HCT116 (cell line): ENCODE results near the gene FAM53B. TPM values are rescaled to one million over a fixed set of nuclear protein-coding genes. Genes with fewer than 3 reads are reported as not detected.

Experiments used
- ATAC-seq: fragments of 200-7000 bp; cut with Tn5 transposase; 2 replicates; pipeline ENCODE4 v1.9.1; 2020; ENCODE audit warnings: mild to moderate bottlenecking, moderate library complexity
- BruUV-seq: library from RNA; stranded (reverse); fragments of 400-500 nt; replicated peaks from 2 replicates; lab custom pipeline; 2021; lab: Mats Ljungman, UMichigan
- CTCF ChIA-PET: fragments of 300-600 bp; sonication (Branson Sonifier 250); formaldehyde crosslinking; loops from one replicate; lab custom pipeline; 2021; ENCODE audit warnings: antibody characterized with exemption; lab: Charles Lee
- POLR2A ChIA-PET: fragments of 300-600, 350-600 bp; sonication (Branson Sonifier 250); formaldehyde crosslinking; loops from one replicate; lab custom pipeline; 2021; ENCODE audit warnings: antibody characterized with exemption; lab: Charles Lee
- RAD21 ChIA-PET, 2 experiments: fragments of 300-600 bp; sonication (Branson Sonifier 250); formaldehyde crosslinking; loops; one replicate each; lab custom pipeline; 2023; ENCODE audit warnings: low total read pairs in 2 of 2; ENCODE audit not compliant: uncharacterized antibody in 2 of 2, unreplicated experiment in 2 of 2, low non-redundant PET in 1 of 2; lab: Charles Lee
- DNase-seq: peaks from one replicate; pipeline ENCODE4 v3.0.0-alpha.2; 2010; ENCODE audit warnings: low read depth, low spot score
- H2AFZ ChIP-seq: fragments of 200-600 bp; shearing (Covaris generic), sonication (generic); 2 replicates; pipeline ENCODE4 v1.6.1; 2017; ENCODE audit warnings: low read depth, mixed run types, mixed read lengths, antibody characterized with exemption, low read length; ENCODE audit not compliant: poor library complexity, severe bottlenecking
- H3K27ac ChIP-seq: 2 replicates; pipeline ENCODE4 v1.5.1; 2012; ENCODE audit warnings: low read depth, low read length
- H3K27me3 ChIP-seq: fragments of 200-600 bp; sonication (generic); 2 replicates; pipeline ENCODE4 v1.6.1; 2016; ENCODE audit warnings: mixed run types, low read length, mixed read lengths; ENCODE audit not compliant: insufficient read depth
- H3K36me3 ChIP-seq, 2 experiments: fragments of 200-500 bp in 1 of 2; fragments of 200-600 bp in 1 of 2; sonication (Bioruptor generic) in 1 of 2; sonication (generic) in 1 of 2; 2 replicates each; pipeline versions ENCODE4 v1.5.1 to v1.6.1; 2014 to 2016; ENCODE audit warnings: low read length in 2 of 2, inconsistent platforms in 1 of 2, mixed read lengths in 1 of 2, mixed run types in 1 of 2; ENCODE audit not compliant: insufficient read depth in 2 of 2, control insufficient read depth in 1 of 2
- H3K4me1 ChIP-seq, 2 experiments: fragments of 200-600 bp in 1 of 2; sonication (generic) in 1 of 2; 2 replicates each; pipeline versions ENCODE4 v1.5.1 to v1.6.1; 2012 to 2017; ENCODE audit warnings: low read length in 2 of 2, inconsistent platforms in 1 of 2, mild to moderate bottlenecking in 1 of 2, mixed read lengths in 1 of 2, mixed run types in 1 of 2, moderate library complexity in 1 of 2; ENCODE audit not compliant: insufficient read depth in 2 of 2, control insufficient read depth in 1 of 2
- H3K4me2 ChIP-seq: fragments of 200-600 bp; sonication (generic); 2 replicates; pipeline ENCODE4 v1.6.1; 2017; ENCODE audit warnings: mixed run types, low read length, mixed read lengths
- H3K4me3 ChIP-seq, 2 experiments: fragments of 200-600 bp in 1 of 2; sonication (generic) in 1 of 2; replicated peaks in 1 of 2; 2 replicates each; pipeline ENCODE4 v1.5.1; 2011 to 2016; ENCODE audit warnings: low read length in 2 of 2, control low read depth in 1 of 2, low read depth in 1 of 2, mild to moderate bottlenecking in 1 of 2, mixed read lengths in 1 of 2, mixed run types in 1 of 2
- H3K79me2 ChIP-seq: fragments of 200-600 bp; sonication (generic); 2 replicates; pipeline ENCODE4 v1.6.1; 2017; ENCODE audit warnings: mild to moderate bottlenecking, mixed run types, low read length, moderate library complexity, mixed read lengths; ENCODE audit not compliant: insufficient read depth
- H3K9ac ChIP-seq: fragments of 200-600 bp; sonication (generic); 2 replicates; pipeline ENCODE4 v1.6.1; 2016; ENCODE audit warnings: low read length, mixed read lengths
- H3K9me2 ChIP-seq: fragments of 200-600 bp; sonication (generic), shearing (Covaris generic); 2 replicates; pipeline ENCODE4 v1.6.1; 2017; ENCODE audit warnings: mixed run types, mild to moderate bottlenecking, moderate library complexity; ENCODE audit not compliant: insufficient read depth
- H3K9me3 ChIP-seq, 2 experiments: fragments of 200-500 bp in 1 of 2; fragments of 200-600 bp in 1 of 2; sonication (Bioruptor generic) in 1 of 2; sonication (generic) in 1 of 2; 2 replicates each; pipeline ENCODE4 v1.6.1; 2014 to 2017; ENCODE audit warnings: low read length in 2 of 2, mixed read lengths in 2 of 2, inconsistent platforms in 1 of 2, low read depth in 1 of 2, mild to moderate bottlenecking in 1 of 2, mixed run types in 1 of 2, moderate library complexity in 1 of 2; ENCODE audit not compliant: control insufficient read depth in 1 of 2, insufficient read depth in 1 of 2
- H4K20me1 ChIP-seq: fragments of 200-600 bp; sonication (generic), shearing (Covaris generic); 2 replicates; pipeline ENCODE4 v1.6.1; 2017; ENCODE audit warnings: mixed run types, mild to moderate bottlenecking, moderate library complexity; ENCODE audit not compliant: insufficient read depth
- CBX3 ChIP-seq: IDR thresholded peaks from 2 replicates; pipeline ENCODE4 v1.6.1; 2012; ENCODE audit warnings: low read depth
- CEBPB ChIP-seq: IDR thresholded peaks from 2 replicates; pipeline ENCODE4 v1.6.1; 2012; ENCODE audit warnings: low read depth
- EZH2phosphoT487 ChIP-seq: fragments of 200-600 bp; IDR thresholded peaks from 2 replicates; pipeline ENCODE4 v1.6.1; 2018; ENCODE audit warnings: antibody characterized with exemption, borderline replicate concordance
- FOSL1 ChIP-seq: IDR thresholded peaks from 2 replicates; pipeline ENCODE4 v1.6.1; 2012; ENCODE audit warnings: low read depth
- POLR2AphosphoS5 ChIP-seq: IDR thresholded peaks from 2 replicates; pipeline ENCODE4 v1.6.1; 2011; ENCODE audit warnings: mild to moderate bottlenecking, low read depth, low read length, moderate library complexity
- REST ChIP-seq: IDR thresholded peaks from 2 replicates; pipeline ENCODE4 v1.6.1; 2012; ENCODE audit warnings: low read depth
- SIN3A ChIP-seq: IDR thresholded peaks from 2 replicates; pipeline ENCODE4 v1.6.1; 2012; ENCODE audit warnings: low read depth
- SP1 ChIP-seq: IDR thresholded peaks from 2 replicates; pipeline ENCODE4 v1.6.1; 2012; ENCODE audit warnings: low read depth
- SRF ChIP-seq: IDR thresholded peaks from 2 replicates; pipeline ENCODE4 v1.6.1; 2012; ENCODE audit warnings: low read depth
- TCF7L2 ChIP-seq: IDR thresholded peaks from 2 replicates; pipeline ENCODE4 v1.7.0; 2011; ENCODE audit warnings: borderline replicate concordance, inconsistent platforms; ENCODE audit not compliant: insufficient read depth, insufficient read length; ENCODE audit errors: extremely low read depth
- YY1 ChIP-seq: IDR thresholded peaks from 2 replicates; pipeline ENCODE4 v1.6.1; 2011; ENCODE audit warnings: low read length, low read depth, moderate library complexity, mild to moderate bottlenecking; ENCODE audit not compliant: insufficient replicate concordance; ENCODE audit errors: extremely low read depth
- ZNF274 ChIP-seq: fragments of 200-500 bp; sonication (Bioruptor generic); IDR thresholded peaks from 2 replicates; pipeline ENCODE4 v1.6.1; 2014; ENCODE audit warnings: mild to moderate bottlenecking, low read depth, low read length, inconsistent platforms
- intact Hi-C: fragments of 100-400 bp; cut with micrococcal nuclease; formaldehyde crosslinking; loops from 2 replicates; pipeline ENCODE4 v1.10.0; 2022
- total RNA-seq: library from RNA; stranded (reverse); gene quantifications from one replicate; pipeline ENCODE4 v1.2.1, GENCODE V29; 2021; ENCODE audit not compliant: unreplicated experiment

The FAM53B gene
- total RNA-seq, 1 experiment from 2014 or later, result 19.6 TPM

DNA sequence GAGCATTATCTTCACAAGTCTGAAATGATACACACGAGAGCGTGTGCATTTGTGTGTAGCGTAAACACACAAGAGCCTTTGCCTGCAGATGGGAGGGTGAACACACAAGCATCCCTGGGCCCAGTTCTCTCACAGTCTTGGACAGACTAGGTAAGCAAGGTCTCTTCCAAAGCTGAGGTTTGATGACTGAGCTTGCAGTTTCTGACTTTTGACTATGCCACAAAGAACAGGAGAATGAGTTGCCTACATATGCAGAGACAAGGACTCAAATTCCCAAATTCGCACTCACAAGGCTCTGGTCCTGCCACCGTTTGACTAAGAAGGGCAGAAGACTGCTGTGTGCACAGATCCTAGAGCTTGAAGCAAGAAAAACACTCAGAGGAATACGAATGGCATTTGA, 55.8 kb downstream of the FAM53B start:
- H3K4me3 ChIP-seq, result no peak overlapping the region
- H3K9me3 ChIP-seq, result no peaks in the 10 kb centered on the region
- no peak overlapping the region for H3K9ac ChIP-seq
- ChIA-PET CTCF (no interaction called here), POLR2A (no interaction called here), RAD21 (no interaction called here)
- no peak overlapping the region for H2AFZ ChIP-seq
- no peaks in the 10 kb centered on the region for H3K79me2 ChIP-seq
- no peak overlapping the region for H3K4me2 ChIP-seq
- no TSS peak for BruUV-seq
- DNase-seq (no peak), ATAC-seq (no peak)
- intact Hi-C loops, result no loop called here
- no peaks in the 10 kb centered on the region for H3K27me3 ChIP-seq
- no peaks in the 10 kb centered on the region; a peak in 1 of 4 replicates for H3K36me3 ChIP-seq
- no peak for TF ChIP-seq SIN3A
- no peak for TF ChIP-seq YY1
- TF ChIP-seq POLR2AphosphoS5, result no peak
- H3K27ac ChIP-seq, result no peak overlapping the region
- H3K9me2 ChIP-seq, result no peaks in the 10 kb centered on the region
- H4K20me1 ChIP-seq, result no peaks in the 10 kb centered on the region
- H3K4me1 ChIP-seq, result no peaks in the 10 kb centered on the region

DNA sequence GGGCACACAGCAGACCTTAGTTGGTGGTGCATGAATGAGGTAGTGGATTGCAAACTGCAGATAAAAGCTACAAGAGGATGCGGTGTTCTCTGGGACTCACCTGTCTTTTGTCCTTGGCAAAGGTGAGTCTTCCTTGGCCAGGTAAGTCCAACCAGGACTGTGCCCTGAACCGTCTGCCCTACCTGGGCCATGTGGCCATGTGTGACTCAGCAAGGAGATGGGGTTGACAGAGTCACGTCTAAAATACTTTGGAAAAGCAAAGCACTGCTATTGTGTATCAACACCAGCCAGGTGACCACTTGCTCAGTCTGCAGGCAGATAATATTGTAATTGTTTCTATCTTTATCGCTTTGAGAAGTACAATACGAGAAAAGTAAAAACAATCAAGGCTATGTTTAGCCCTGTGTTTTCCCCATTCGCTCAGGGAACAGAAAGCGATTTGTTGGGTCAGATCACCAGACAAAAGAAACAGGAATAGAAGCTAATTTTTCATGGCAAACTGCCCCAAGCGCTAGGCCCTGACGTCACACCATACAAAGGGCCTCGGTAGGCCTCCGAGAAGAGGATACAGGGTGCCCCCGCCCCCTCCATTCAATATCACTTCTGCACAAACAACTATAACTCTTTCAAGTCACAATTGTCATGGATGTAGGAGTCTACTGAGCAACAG, 57.3 kb downstream of the FAM53B start:
- CTCF ChIA-PET, result no interaction called here
- Histone ChIP-seq H3K9me2 (no peaks in the 10 kb centered on the region), H3K9ac (no peak overlapping the region)

More for the DNA sequence above, 57.3 kb downstream of the FAM53B start:
- RAD21 ChIA-PET, result no interaction called here
- no peak for ATAC-seq
- H4K20me1 ChIP-seq, result no peaks in the 10 kb centered on the region
- intact Hi-C loops, result no loop called here
- H3K4me2 ChIP-seq, result no peak overlapping the region
- H3K27me3 ChIP-seq, result no peaks in the 10 kb centered on the region
- no peak overlapping the region for H3K27ac ChIP-seq
- no peak overlapping the region for H2AFZ ChIP-seq
- no peaks in the 10 kb centered on the region for H3K79me2 ChIP-seq
- no peak for TF ChIP-seq ZNF274
- no peak for TF ChIP-seq FOSL1
- no peak for TF ChIP-seq SP1
- TF ChIP-seq EZH2phosphoT487, result no peak
- TF ChIP-seq CBX3, result no peak
- TF ChIP-seq POLR2AphosphoS5, result no peak
- TF ChIP-seq REST, result no peak
- TF ChIP-seq SRF, result no peak
- no peak for TF ChIP-seq TCF7L2
- TF ChIP-seq CEBPB, result no peak
- no peaks in the 10 kb centered on the region for H3K9me3 ChIP-seq
- H3K36me3 ChIP-seq, result no peaks in the 10 kb centered on the region; a peak in 1 of 4 replicates
- POLR2A ChIA-PET, result no interaction called here
- BruUV-seq, result no TSS peak
- no peak for DNase-seq
- H3K4me1 ChIP-seq, result no peaks in the 10 kb centered on the region
- H3K4me3 ChIP-seq, result no peak overlapping the region
